Measurements from ENCODE around the gene PCDHGB7.
"Not testable (repeated sequence)": the region's sequence is repeated elsewhere in the genome, so short reads cannot be mapped to it uniquely, and the experiment has no call there.

Gene PCDHGB7

GRCh38 chr5:141412854-141413539 is 4.5 kb upstream of the PCDHGB7 start, which contains the start of gene PCDHGA10:
PCDHGA10 (plus strand) TSS chr5:141412987; CDS start chr5:141413176, 189 bp downstream.
- Mint-ChIP-seq H3K27ac (peak within 1 kb of the TSS; percentile 47), H3K27me3 (peaks cover 76% of the 10 kb centered on the region), H3K4me1 (peaks cover 24% of the 10 kb centered on the region), H3K36me3 (peaks cover 12% of the 10 kb centered on the region), H3K9me3 (peaks cover 14% of the 10 kb centered on the region), H3K4me3 (peak within 1 kb of the TSS; percentile 83)
- ATAC-seq: peak; percentile 68

- Mint-ChIP-seq H3K27ac (peak overlapping the region; percentile 47), H3K4me3 (peak overlapping the region; percentile 83), H3K4me1 (peaks cover 25% of the 10 kb centered on the region), H3K36me3 (peaks cover 12% of the 10 kb centered on the region), H3K9me3 (peaks cover 14% of the 10 kb centered on the region), H3K27me3 (peaks cover 76% of the 10 kb centered on the region)
- ATAC-seq: no peak
Observed at GRCh38 chr5:141413540-141414069, 3.9 kb upstream of the PCDHGB7 start.

- H3K4me3 Mint-ChIP-seq: peak overlapping the region; percentile 47
- H3K9me3 Mint-ChIP-seq: peaks cover 11% of the 10 kb centered on the region
- not testable (repeated sequence) for H3K27ac Mint-ChIP-seq, ATAC-seq
- peaks cover 25% of the 10 kb centered on the region for H3K4me1 Mint-ChIP-seq
- H3K36me3 Mint-ChIP-seq: peaks cover 12% of the 10 kb centered on the region
- H3K27me3 Mint-ChIP-seq: peaks cover 70% of the 10 kb centered on the region
Observed at GRCh38 chr5:141414548-141415274, 2.8 kb upstream of the PCDHGB7 start.

DNA sequence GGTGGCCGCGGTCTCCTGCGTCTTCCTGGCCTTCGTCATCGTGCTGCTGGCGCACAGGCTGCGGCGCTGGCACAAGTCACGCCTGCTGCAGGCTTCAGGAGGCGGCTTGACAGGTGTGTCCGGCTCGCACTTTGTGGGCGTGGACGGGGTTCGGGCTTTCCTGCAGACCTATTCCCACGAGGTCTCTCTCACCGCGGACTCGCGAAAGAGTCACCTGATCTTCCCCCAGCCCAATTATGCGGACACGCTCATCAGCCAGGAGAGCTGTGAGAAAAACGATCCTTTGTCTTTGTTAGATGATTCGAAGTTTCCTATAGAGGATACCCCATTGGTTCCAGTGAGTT is 2.2 kb upstream of the PCDHGB7 start:
- not testable (repeated sequence) for H3K27ac Mint-ChIP-seq, H3K36me3 Mint-ChIP-seq, H3K9me3 Mint-ChIP-seq, ATAC-seq
- Mint-ChIP-seq H3K4me1 (peaks cover 25% of the 10 kb centered on the region), H3K4me3 (peak overlapping the region; percentile 47), H3K27me3 (peaks cover 64% of the 10 kb centered on the region)

- ATAC-seq: no peak
- Mint-ChIP-seq H3K4me1 (peaks cover 17% of the 10 kb centered on the region), H3K27ac (no peak overlapping the region), H3K27me3 (peaks cover 78% of the 10 kb centered on the region), H3K36me3 (no peaks in the 10 kb centered on the region), H3K9me3 (peaks cover 13% of the 10 kb centered on the region), H3K4me3 (no peak overlapping the region)
Observed at GRCh38 chr5:141419074-141419880, 1.8 kb downstream of the PCDHGB7 start.

DNA sequence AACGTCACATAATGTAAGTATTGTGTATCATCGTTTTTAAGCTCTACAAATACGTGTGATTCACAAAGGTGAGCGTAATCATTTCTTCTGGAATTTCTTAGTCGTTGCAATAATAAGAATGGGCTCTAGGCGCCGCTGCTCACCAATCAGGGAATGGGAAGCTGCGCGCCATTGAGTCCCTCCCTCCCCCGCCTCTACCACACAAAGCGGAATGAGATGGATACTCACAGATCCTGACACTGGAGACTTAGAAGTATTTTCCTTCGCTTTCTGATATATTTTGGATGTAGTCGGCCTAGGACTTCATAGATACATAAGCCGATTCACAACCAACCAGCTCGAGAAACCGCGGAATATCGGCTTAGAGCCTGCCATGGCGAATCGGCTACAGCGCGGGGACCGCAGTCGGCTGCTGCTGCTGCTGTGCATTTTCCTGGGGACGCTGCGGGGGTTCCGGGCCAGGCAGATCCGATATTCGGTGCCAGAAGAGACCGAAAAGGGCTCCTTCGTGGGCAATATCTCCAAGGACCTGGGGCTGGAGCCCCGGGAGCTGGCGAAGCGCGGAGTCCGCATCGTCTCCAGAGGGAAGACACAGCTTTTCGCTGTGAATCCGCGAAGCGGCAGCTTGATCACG is 3.5 kb downstream of the PCDHGB7 start, which contains the start of gene PCDHGA11:
TSS of gene PCDHGA11 (plus strand) at position 197 of the 634 bp plus-strand sequence. CDS start at position 374, 177 bp downstream.
- H3K4me1 Mint-ChIP-seq: peaks cover 12% of the 10 kb centered on the region
- no peak for ATAC-seq
- H3K9me3 Mint-ChIP-seq: peaks cover 13% of the 10 kb centered on the region
- no peak within 1 kb of the TSS for H3K27ac Mint-ChIP-seq
- H3K27me3 Mint-ChIP-seq: peaks cover 62% of the 10 kb centered on the region
- no peaks in the 10 kb centered on the region for H3K36me3 Mint-ChIP-seq
- H3K4me3 Mint-ChIP-seq: peak within 1 kb of the TSS; percentile 75

DNA sequence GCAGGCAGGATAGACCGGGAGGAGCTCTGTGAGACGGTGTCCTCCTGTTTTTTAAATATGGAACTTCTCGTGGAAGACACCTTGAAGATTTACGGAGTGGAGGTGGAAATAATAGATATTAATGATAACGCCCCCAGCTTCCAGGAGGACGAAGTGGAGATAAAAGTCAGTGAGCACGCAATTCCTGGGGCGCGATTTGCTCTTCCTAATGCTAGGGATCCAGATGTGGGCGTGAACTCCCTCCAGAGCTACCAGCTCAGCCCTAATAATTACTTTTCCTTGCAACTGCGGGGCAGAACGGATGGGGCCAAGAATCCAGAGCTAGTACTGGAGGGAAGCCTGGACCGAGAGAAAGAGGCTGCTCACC is 4.0 kb downstream of the PCDHGB7 start:
- Mint-ChIP-seq H3K4me1 (peaks cover 12% of the 10 kb centered on the region), H3K27me3 (peaks cover 57% of the 10 kb centered on the region)

GRCh38 chr5:141422742-141423291 is 5.3 kb downstream of the PCDHGB7 start:
- ATAC-seq: no peak
- Mint-ChIP-seq H3K36me3 (peaks cover 7% of the 10 kb centered on the region), H3K27ac (no peak overlapping the region), H3K27me3 (peaks cover 49% of the 10 kb centered on the region), H3K9me3 (peaks cover 13% of the 10 kb centered on the region), H3K4me3 (no peak overlapping the region), H3K4me1 (peaks cover 10% of the 10 kb centered on the region)

More for the DNA sequence above, 4.0 kb downstream of the PCDHGB7 start:
- Mint-ChIP-seq H3K9me3 (peaks cover 13% of the 10 kb centered on the region), H3K27ac (no peak overlapping the region), H3K36me3 (no peaks in the 10 kb centered on the region), H3K4me3 (peak overlapping the region; percentile 75)
- no peak for ATAC-seq

DNA sequence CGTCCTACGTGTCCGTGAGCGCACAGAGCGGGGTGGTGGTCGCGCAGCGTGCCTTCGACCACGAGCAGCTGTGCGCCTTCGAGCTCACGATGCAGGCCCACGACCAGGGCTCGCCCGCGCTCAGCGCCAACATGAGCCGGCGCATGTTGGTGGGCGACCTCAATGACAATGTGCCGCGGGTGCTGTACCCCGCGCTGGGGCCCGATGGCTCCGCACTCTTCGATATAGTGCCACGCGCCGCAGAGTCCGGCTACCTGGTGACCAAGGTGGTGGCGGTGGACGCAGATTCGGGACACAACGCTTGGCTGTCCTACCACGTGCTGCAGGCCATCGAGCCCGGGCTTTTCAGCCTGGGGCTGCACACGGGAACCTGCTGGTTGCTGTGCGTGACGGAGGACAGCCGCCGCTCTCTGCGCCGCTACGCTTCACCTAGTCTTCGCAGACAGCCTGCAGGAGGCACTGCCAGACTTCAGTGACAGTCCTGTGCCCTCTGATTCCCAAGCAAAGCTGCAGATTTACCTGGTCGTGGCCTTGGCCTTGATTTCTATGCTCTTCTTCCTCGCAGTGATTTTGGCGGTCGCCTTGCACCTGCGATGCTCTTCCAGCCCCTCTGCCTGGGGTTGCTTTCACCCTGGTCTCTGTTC is 10.4 kb downstream of the PCDHGB7 start:
- H3K9me3 Mint-ChIP-seq: peaks cover 8% of the 10 kb centered on the region
- H3K27ac Mint-ChIP-seq: no peak overlapping the region
- peaks cover 19% of the 10 kb centered on the region for H3K4me1 Mint-ChIP-seq
- H3K36me3 Mint-ChIP-seq: peaks cover 20% of the 10 kb centered on the region
- H3K27me3 Mint-ChIP-seq: peaks cover 51% of the 10 kb centered on the region
- H3K4me3 Mint-ChIP-seq: no peak overlapping the region
- ATAC-seq: no peak

DNA sequence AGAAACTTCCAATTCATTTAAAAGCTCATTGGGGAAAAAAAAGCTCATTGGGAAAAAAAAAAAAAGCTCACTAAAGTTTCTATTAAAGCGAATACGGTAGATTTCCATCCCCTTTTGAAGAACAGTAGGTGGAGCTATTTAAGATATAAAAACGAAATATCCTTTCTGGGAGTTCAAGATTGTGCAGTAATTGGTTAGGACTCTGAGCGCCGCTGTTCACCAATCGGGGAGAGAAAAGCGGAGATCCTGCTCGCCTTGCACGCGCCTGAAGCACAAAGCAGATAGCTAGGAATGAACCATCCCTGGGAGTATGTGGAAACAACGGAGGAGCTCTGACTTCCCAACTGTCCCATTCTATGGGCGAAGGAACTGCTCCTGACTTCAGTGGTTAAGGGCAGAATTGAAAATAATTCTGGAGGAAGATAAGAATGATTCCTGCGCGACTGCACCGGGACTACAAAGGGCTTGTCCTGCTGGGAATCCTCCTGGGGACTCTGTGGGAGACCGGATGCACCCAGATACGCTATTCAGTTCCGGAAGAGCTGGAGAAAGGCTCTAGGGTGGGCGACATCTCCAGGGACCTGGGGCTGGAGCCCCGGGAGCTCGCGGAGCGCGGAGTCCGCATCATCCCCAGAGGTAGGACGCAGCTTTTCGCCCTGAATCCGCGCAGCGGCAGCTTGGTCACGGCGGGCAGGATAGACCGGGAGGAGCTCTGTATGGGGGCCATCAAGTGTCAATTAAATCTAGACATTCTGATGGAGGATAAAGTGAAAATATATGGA is 13.0 kb downstream of the PCDHGB7 start, which contains the start of gene PCDHGA12:
TSS of gene PCDHGA12 (plus strand) at position 176 of the 782 bp plus-strand sequence. CDS start at position 429, 253 bp downstream.
- Mint-ChIP-seq H3K4me1 (peaks cover 19% of the 10 kb centered on the region), H3K36me3 (peaks cover 25% of the 10 kb centered on the region), H3K9me3 (peaks cover 9% of the 10 kb centered on the region), H3K27ac (peak within 1 kb of the TSS; percentile 31), H3K4me3 (peak within 1 kb of the TSS; percentile 77), H3K27me3 (peaks cover 42% of the 10 kb centered on the region)
- peak; percentile 63 for ATAC-seq

DNA sequence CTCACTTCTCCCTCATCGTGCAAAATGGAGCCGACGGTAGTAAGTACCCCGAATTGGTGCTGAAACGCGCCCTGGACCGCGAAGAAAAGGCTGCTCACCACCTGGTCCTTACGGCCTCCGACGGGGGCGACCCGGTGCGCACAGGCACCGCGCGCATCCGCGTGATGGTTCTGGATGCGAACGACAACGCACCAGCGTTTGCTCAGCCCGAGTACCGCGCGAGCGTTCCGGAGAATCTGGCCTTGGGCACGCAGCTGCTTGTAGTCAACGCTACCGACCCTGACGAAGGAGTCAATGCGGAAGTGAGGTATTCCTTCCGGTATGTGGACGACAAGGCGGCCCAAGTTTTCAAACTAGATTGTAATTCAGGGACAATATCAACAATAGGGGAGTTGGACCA is 13.8 kb downstream of the PCDHGB7 start:
- Mint-ChIP-seq H3K27me3 (peaks cover 42% of the 10 kb centered on the region), H3K27ac (peak overlapping the region; percentile 31), H3K36me3 (peaks cover 25% of the 10 kb centered on the region), H3K9me3 (peaks cover 9% of the 10 kb centered on the region), H3K4me1 (peaks cover 19% of the 10 kb centered on the region), H3K4me3 (peak overlapping the region; percentile 77)
- ATAC-seq: peak; percentile 45

- peak overlapping the region; percentile 31 for H3K27ac Mint-ChIP-seq
- ATAC-seq, H3K9me3 Mint-ChIP-seq: not testable (repeated sequence)
- peaks cover 42% of the 10 kb centered on the region for H3K27me3 Mint-ChIP-seq
- H3K36me3 Mint-ChIP-seq: peaks cover 20% of the 10 kb centered on the region
- H3K4me1 Mint-ChIP-seq: peaks cover 19% of the 10 kb centered on the region
- H3K4me3 Mint-ChIP-seq: peak overlapping the region; percentile 77
Observed at GRCh38 chr5:141432308-141432707, 14.8 kb downstream of the PCDHGB7 start.

GRCh38 chr5:141432726-141433125 is 15.2 kb downstream of the PCDHGB7 start:
- not testable (repeated sequence) for ATAC-seq, H3K9me3 Mint-ChIP-seq, H3K4me3 Mint-ChIP-seq, H3K27ac Mint-ChIP-seq
- H3K36me3 Mint-ChIP-seq: peaks cover 18% of the 10 kb centered on the region
- peaks cover 42% of the 10 kb centered on the region for H3K27me3 Mint-ChIP-seq
- H3K4me1 Mint-ChIP-seq: peaks cover 19% of the 10 kb centered on the region

Data from stimulated activated memory B cell treated with anti-CD40 and anti-IgM and Interleukin-4, amounts not matched to agents 10 μg/mL and 1 μg/mL and 100 μg/mL, for 72 hours (primary cell).